GM19395 (cell line): ENCODE measurements around the gene NME9.

ENCODE experiments used
- ATAC-seq: cut with Tn5 transposase; IDR thresholded peaks from one replicate; pipeline ENCODE4 v1.9.1; 2021; ENCODE audit warnings: mild to moderate bottlenecking, moderate library complexity; ENCODE audit not compliant: unreplicated experiment

The NME9 gene

GRCh38 chr3:138289260-138289659 lies 40.4 kb downstream of the NME9 start:
- no peak for ATAC-seq

GRCh38 chr3:138284957-138285477 lies 44.6 kb downstream of the NME9 start:
- ATAC-seq: no peak

GRCh38 chr3:138284079-138284478 lies 45.6 kb downstream of the NME9 start:
- ATAC-seq: no peak

DNA sequence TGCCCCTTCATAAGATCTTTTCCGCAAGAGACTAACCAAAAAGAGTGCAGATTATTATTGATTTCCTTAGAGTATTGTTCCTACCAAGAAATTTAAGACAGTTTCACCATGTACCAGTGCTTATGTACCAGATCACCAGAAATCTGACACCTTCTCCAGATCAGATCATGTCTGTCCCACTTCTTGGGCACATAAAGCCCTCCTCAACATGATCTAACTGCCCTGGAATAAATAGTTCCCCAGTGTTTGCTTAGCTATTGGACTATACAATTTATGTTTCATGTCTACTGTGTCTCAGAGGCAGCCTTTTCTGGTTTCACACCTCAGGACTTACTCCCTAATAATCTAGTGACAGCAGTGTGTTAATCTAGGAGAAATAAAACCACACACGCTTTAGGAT lies 46.8 kb downstream of the NME9 start:
- ATAC-seq: no peak

DNA sequence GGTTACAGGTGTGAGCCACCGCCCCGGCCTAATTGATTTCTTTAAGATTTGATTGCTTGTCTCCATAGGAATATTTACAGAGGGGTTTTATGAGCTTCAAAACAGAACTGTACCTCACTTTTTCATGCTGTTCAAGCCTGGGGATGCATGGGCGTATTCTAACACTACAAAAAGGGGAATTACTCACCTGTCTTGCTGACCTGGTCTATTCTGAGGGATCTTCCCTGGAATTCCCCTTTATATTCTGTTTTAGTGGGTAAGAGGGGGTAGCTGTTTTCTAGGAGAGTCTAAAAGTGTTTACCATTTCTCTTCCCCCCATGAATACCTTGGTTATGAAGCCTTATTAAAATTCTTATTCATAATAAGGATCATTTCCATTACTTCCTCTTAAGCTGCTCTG lies 48.1 kb downstream of the NME9 start:
- no peak for ATAC-seq

GRCh38 chr3:138271189-138271794 lies 58.4 kb downstream of the NME9 start:
- ATAC-seq: peak; percentile 73

GRCh38 chr3:138270245-138270644 lies 59.4 kb downstream of the NME9 start:
- ATAC-seq: no peak

GRCh38 chr3:138267083-138267482 lies 62.6 kb downstream of the NME9 start:
- ATAC-seq: no peak

DNA sequence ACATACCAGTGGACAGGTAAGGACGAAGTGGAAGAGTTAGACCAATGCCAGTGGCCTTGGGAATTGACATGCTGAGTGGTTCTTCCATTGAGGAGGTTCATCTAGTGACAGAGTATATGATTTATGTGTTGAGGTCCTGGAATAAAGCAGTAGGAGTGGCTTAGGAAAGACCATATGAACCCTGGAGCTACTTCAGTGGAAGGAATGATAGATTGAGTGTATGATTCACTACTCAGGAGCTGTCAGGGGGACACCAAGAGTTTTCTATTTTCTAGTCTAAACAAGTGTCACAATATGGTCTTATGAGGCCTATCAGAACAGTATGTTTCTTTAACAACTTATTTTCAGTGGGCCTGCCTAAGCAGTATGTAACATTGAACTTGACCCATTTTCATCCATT lies 63.9 kb downstream of the NME9 start:
- ATAC-seq: no peak

DNA sequence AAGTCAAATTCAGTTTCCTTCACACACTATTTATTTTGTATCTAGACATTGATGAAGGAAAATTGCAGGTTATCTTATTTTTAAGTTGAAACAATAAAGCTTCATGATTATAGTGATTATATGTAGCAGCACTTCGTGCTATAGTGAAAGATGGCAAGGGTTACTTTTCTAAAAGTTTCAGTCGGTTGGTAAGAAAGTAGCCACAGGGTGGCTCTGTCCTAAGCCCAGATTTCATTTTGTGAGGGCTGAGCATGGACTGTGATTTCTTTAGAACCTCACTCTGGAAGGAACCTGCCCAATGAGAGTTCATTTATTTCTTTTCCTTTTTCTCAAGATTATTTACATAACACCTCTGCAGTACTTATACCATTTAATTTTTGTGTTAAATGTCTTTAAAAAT lies 66.5 kb downstream of the NME9 start:
- ATAC-seq: no peak

DNA sequence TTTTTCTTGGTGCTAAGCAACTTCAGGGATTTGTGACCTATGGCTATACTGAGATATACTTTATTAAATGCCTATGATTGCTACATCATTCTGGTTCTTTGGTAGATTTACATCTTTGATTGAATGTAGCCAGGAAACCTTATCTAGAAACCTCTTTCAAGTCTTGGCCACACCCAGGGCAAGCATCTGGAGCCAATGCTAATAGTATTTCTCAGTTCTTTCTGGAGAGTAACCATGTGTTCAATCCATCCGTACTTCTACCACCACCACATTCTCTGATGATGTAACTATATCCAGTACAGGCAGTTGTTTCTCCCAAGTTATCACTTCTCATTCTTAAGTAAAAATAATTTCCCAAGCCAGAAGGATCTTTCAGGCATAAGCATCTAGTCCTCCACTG lies 69.0 kb downstream of the NME9 start:
- ATAC-seq: no peak

- no peak for ATAC-seq
Measured at GRCh38 chr3:138259126-138259525, 70.5 kb downstream of the NME9 start.

GRCh38 chr3:138257986-138258385 lies 71.7 kb downstream of the NME9 start:
- ATAC-seq: no peak

- ATAC-seq: no peak
Measured at GRCh38 chr3:138256022-138256421, 73.6 kb downstream of the NME9 start.

GRCh38 chr3:138254216-138254615 lies 75.4 kb downstream of the NME9 start:
- no peak for ATAC-seq

DNA sequence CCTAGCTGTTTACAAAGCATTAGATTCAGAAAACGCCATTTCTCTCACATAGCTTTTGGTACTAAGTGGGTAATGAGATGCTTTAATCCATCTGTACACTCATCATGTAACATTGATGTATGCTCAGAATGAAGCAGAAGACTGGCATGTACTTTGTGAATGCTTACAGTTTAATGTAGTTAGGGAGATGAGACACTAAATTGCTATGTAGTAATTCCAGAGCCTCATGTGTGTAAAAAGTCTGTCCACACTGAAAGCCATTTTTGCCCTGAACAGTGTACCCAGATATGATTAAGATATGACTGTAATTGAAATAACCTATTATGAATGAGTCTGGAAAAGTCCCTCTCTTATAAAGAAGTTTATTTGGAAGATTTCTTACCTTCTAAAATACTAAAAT lies 76.0 kb downstream of the NME9 start:
- ATAC-seq: no peak
